Pancreas (tissue), 10 donors: ENCODE data around the gene RAI14. TPM values are rescaled to one million over a fixed set of nuclear protein-coding genes. Genes with fewer than 3 reads are reported as not detected.

ENCODE experiments used
- ATAC-seq, 4 donors: fragments of 200-7000 bp; cut with Tn5 transposase; one replicate each; pipeline versions ENCODE4 v1.8.0 to v1.9.1; 2020; ENCODE audit warnings: mild to moderate bottlenecking in 4 of 4, moderate library complexity in 4 of 4
- DNase-seq, 6 donors: peaks; one replicate each; pipeline ENCODE4 v3.0.0-alpha.2; 2020
- FAIRE-seq: peaks from 2 replicates; lab custom pipeline; 2012; peaks lifted over from hg19 to GRCh38; lab: Jason Lieb, UNC
- H3K27ac ChIP-seq, 4 donors: fragments of 200-600 bp; sonication (generic); 1 replicate in 3 of 4; 2 replicates in 1 of 4; pipeline versions ENCODE4 v1.5.0 to v1.8.0; 2020
- H3K27me3 ChIP-seq, 4 donors: fragments of 200-600 bp; one replicate each; pipeline ENCODE4 v1.8.0; 2021
- H3K36me3 ChIP-seq, 3 donors: fragments of 200-600 bp; sonication (generic) in 1 of 3; one replicate each; pipeline versions ENCODE4 v1.5.0 to v1.8.0; 2020 to 2021
- H3K4me1 ChIP-seq, 3 donors: fragments of 200-600 bp; one replicate each; pipeline ENCODE4 v1.8.0; 2021
- H3K4me3 ChIP-seq, 4 donors: fragments of 200-600 bp; sonication (generic) in 2 of 4; one replicate each; pipeline versions ENCODE4 v1.5.0 to v1.8.0; 2020 to 2021
- H3K9me3 ChIP-seq, 4 donors: fragments of 200-600 bp; one replicate each; pipeline ENCODE4 v1.8.0; 2021
- WGBS, 2 donors: extraction: QIAGEN DNeasy Blood & Tissue Kit; methylation state at CpG; one replicate each; pipeline ENCODE4 v1.1.7; 2013; 5-methylcytosine and 5-hydroxymethylcytosine counted together
- intact Hi-C, 3 donors: fragments of 100-400 bp; cut with DNase I; formaldehyde crosslinking; loops; one replicate each; pipeline versions ENCODE4 v1.11.1 to v1.14.2; 2022
- polyA plus RNA-seq, 2 donors: library from polyadenylated mRNA; stranded (reverse); fragments of 200-250 nt; gene quantifications; one replicate each; pipeline ENCODE4 v1.2.3, GENCODE V29; 2013
- total RNA-seq, 6 donors: library from RNA; stranded (reverse); fragmentation: NEBNext Ultra II Directional in 4 of 6; extraction: Animal tissue kit (Norgen Biotek cat#: 25700) in 4 of 6; gene quantifications; one replicate each; pipeline versions ENCODE4 v1.2.1 to v1.2.4, GENCODE V29; 2021 to 2023
- TF ChIP-seq, protein P1 (sequence below), 4 donors: fragments of 200-600 bp; sonication (generic) in 3 of 4; IDR thresholded peaks; one replicate each; pipeline versions ENCODE4 v1.5.0 to v1.8.0; 2021; ENCODE audit warnings: antibody characterized with exemption in 4 of 4
- donor health status: healthy with polysubstance abuse.
- donor health status: DM: no; HTN: no; CAD: no; lungs with moderate emphysema.
- donor health status: DM: no; HTN: no; CAD: no.
- donor health status: control.
- donor health status: control.
- donor health status: Bipolar disorder and iron deficiency.
- donor health status: DM: yes; HTN: yes; CAD: no.
- donor health status: DM: no; HTN: no; CAD: no.
- donor health status: DM: no; HTN: no; CAD: no.
- donor health status: DM: yes; HTN: yes; CAD: no.

The RAI14 gene
- total and polyA plus RNA-seq, 8 donors: 5.4 to 25.1 (median 14.9) TPM

- Histone ChIP-seq H3K4me3 (no peak overlapping the region), H3K36me3 (no peaks in the 10 kb centered on the region), H3K9me3 (no peaks in the 10 kb centered on the region), H3K4me1 (peaks cover 6 to 35% (median 17%) of the 10 kb centered on the region in 3 donors), H3K27me3 (no peaks in the 10 kb centered on the region), H3K27ac (peak overlapping the region in 2 of 4 donors; percentile 17 to 69)
- intact Hi-C loops: no loop called here
- WGBS, 2 donors: 87 to 88% methylated on average over 7 of the region's 7 CpGs
- DNase-seq: no peak
- FAIRE-seq: no peak
- ATAC-seq: no peak
- TF ChIP-seq, protein P1, sequence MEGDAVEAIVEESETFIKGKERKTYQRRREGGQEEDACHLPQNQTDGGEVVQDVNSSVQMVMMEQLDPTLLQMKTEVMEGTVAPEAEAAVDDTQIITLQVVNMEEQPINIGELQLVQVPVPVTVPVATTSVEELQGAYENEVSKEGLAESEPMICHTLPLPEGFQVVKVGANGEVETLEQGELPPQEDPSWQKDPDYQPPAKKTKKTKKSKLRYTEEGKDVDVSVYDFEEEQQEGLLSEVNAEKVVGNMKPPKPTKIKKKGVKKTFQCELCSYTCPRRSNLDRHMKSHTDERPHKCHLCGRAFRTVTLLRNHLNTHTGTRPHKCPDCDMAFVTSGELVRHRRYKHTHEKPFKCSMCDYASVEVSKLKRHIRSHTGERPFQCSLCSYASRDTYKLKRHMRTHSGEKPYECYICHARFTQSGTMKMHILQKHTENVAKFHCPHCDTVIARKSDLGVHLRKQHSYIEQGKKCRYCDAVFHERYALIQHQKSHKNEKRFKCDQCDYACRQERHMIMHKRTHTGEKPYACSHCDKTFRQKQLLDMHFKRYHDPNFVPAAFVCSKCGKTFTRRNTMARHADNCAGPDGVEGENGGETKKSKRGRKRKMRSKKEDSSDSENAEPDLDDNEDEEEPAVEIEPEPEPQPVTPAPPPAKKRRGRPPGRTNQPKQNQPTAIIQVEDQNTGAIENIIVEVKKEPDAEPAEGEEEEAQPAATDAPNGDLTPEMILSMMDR (IDR thresholded peaks at IDR 0.05): no peak
Observed at GRCh38 chr5:34688015-34688810, 32.1 kb downstream of the RAI14 start.

GRCh38 chr5:34690301-34690700 lies 34.2 kb downstream of the RAI14 start:
- TF ChIP-seq, protein P1 (IDR thresholded peaks at IDR 0.05): no peak
- no peaks in the 10 kb centered on the region for H3K36me3 ChIP-seq
- FAIRE-seq (no peak), ATAC-seq (no peak), DNase-seq (no peak)
- H3K4me1 ChIP-seq: peaks cover 3 to 27% (median 17%) of the 10 kb centered on the region in 3 donors
- intact Hi-C loops: no loop called here
- WGBS, 2 donors: 84 to 87% methylated on average over 8 of the region's 8 CpGs
- H3K27ac ChIP-seq: no peak overlapping the region
- no peaks in the 10 kb centered on the region for H3K27me3 ChIP-seq
- no peaks in the 10 kb centered on the region for H3K9me3 ChIP-seq
- no peak overlapping the region for H3K4me3 ChIP-seq

DNA sequence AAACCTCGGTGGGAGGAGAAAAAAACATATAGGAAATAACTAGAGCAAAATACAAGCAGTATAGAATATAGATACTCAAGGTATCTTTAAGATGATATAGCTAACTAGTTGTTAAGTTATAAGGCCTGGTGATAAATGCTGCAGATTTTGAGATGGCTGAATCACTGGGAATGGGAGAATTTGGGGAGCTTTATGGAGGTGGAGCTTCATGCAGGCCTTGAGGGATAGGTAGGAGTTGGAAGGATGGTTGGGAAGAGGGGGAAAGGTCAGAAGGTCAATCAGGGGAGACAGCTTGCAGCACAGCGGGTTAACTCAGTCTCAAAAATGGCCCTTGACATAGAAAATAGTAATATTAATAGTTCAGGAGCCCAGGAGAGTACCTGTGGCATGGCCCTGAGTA lies 34.8 kb downstream of the RAI14 start:
- no peak overlapping the region for H3K4me3 ChIP-seq
- TF ChIP-seq, protein P1 (IDR thresholded peaks at IDR 0.05): no peak
- ATAC-seq (no peak), FAIRE-seq (no peak), DNase-seq (no peak)
- WGBS, 2 donors: 82 to 83% methylated on average over 2 of the region's 2 CpGs
- no peaks in the 10 kb centered on the region for H3K27me3 ChIP-seq
- H3K27ac ChIP-seq: no peak overlapping the region
- no peaks in the 10 kb centered on the region for H3K36me3 ChIP-seq
- H3K9me3 ChIP-seq: no peaks in the 10 kb centered on the region
- intact Hi-C loops: no loop called here
- peaks cover 3 to 26% (median 14%) of the 10 kb centered on the region in 3 donors for H3K4me1 ChIP-seq

GRCh38 chr5:34691326-34691725 lies 35.2 kb downstream of the RAI14 start:
- no peak for FAIRE-seq
- Histone ChIP-seq H3K27ac (no peak overlapping the region), H3K27me3 (no peaks in the 10 kb centered on the region), H3K9me3 (no peaks in the 10 kb centered on the region), H3K36me3 (no peaks in the 10 kb centered on the region), H3K4me3 (no peak overlapping the region), H3K4me1 (peaks cover under 1 to 21% (median 10%) of the 10 kb centered on the region in 3 donors)
- 60 to 69% methylated on average over 6 of the region's 6 CpGs for WGBS, 2 donors
- TF ChIP-seq, protein P1 (IDR thresholded peaks at IDR 0.05): no peak
- no peak for ATAC-seq
- intact Hi-C loops: no loop called here
- DNase-seq: no peak

GRCh38 chr5:34692786-34693185 lies 36.7 kb downstream of the RAI14 start:
- TF ChIP-seq, protein P1 (IDR thresholded peaks at IDR 0.05): no peak
- H3K27ac ChIP-seq: no peak overlapping the region
- DNase-seq (no peak), FAIRE-seq (no peak), ATAC-seq (no peak)
- 95 to 96% methylated on average over 6 of the region's 6 CpGs for WGBS, 2 donors
- intact Hi-C loops: no loop called here
- H3K4me1 ChIP-seq: peaks cover 0 to 9% (median 1%) of the 10 kb centered on the region in 3 donors
- H3K9me3 ChIP-seq: no peaks in the 10 kb centered on the region
- no peaks in the 10 kb centered on the region for H3K36me3 ChIP-seq
- no peaks in the 10 kb centered on the region for H3K27me3 ChIP-seq
- H3K4me3 ChIP-seq: no peak overlapping the region
